GM23248 (cell line): Measurements from ENCODE around the gene RTN4R. TPM values are rescaled to one million over a fixed set of nuclear protein-coding genes. Genes with fewer than 3 reads are reported as not detected.

Source experiments
- DNase-seq: peaks from one replicate; pipeline ENCODE4 v3.0.0-alpha.2; 2015
- H2AFZ ChIP-seq: fragments of 200-600 bp; sonication (generic); 2 replicates; pipeline ENCODE4 v1.6.1; 2016; ENCODE audit warnings: antibody characterized with exemption
- H3F3A ChIP-seq: fragments of 200-600 bp; sonication (generic); 2 replicates; pipeline ENCODE4 v1.6.1; 2016; ENCODE audit warnings: mild to moderate bottlenecking, antibody characterized with exemption, mixed run types; ENCODE audit not compliant: insufficient read depth
- H3K27ac ChIP-seq: fragments of 200-600 bp; sonication (generic); 2 replicates; pipeline ENCODE4 v1.5.1; 2016; ENCODE audit warnings: mild to moderate bottlenecking
- H3K27me3 ChIP-seq: fragments of 200-600 bp; sonication (generic); replicated peaks from 2 replicates; pipeline ENCODE4 v1.6.1; 2016; ENCODE audit warnings: mild to moderate bottlenecking; ENCODE audit not compliant: insufficient read depth
- H3K36me3 ChIP-seq: fragments of 200-600 bp; sonication (generic); 2 replicates; pipeline ENCODE4 v1.6.1; 2016; ENCODE audit warnings: low read depth, mild to moderate bottlenecking
- H3K4me1 ChIP-seq: fragments of 200-600 bp; sonication (generic); 2 replicates; pipeline ENCODE4 v1.6.1; 2016; ENCODE audit warnings: mild to moderate bottlenecking; ENCODE audit not compliant: insufficient read depth
- H3K4me2 ChIP-seq: fragments of 200-600 bp; sonication (generic); one replicate; pipeline ENCODE4 v1.6.1; 2016; ENCODE audit warnings: mild to moderate bottlenecking; ENCODE audit not compliant: unreplicated experiment
- H3K4me3 ChIP-seq: fragments of 200-600 bp; sonication (generic); 2 replicates; pipeline ENCODE4 v1.5.1; 2016; ENCODE audit warnings: mild to moderate bottlenecking
- H3K79me2 ChIP-seq: fragments of 200-600 bp; sonication (generic); 2 replicates; pipeline ENCODE4 v1.6.1; 2016; ENCODE audit warnings: mild to moderate bottlenecking; ENCODE audit not compliant: insufficient read depth
- H3K9ac ChIP-seq: fragments of 200-600 bp; sonication (generic); 2 replicates; pipeline ENCODE4 v1.6.1; 2016; ENCODE audit warnings: mild to moderate bottlenecking
- H3K9me2 ChIP-seq: fragments of 200-600 bp; sonication (generic); 2 replicates; pipeline ENCODE4 v1.6.1; 2016; ENCODE audit warnings: mixed run types, mild to moderate bottlenecking, moderate library complexity; ENCODE audit not compliant: insufficient read depth
- H3K9me3 ChIP-seq: fragments of 200-600 bp; sonication (generic); one replicate; pipeline ENCODE4 v1.6.1; 2017; ENCODE audit warnings: low read depth
- H4K20me1 ChIP-seq: fragments of 200-600 bp; sonication (generic); 2 replicates; pipeline ENCODE4 v1.6.0; 2016; ENCODE audit not compliant: insufficient read depth
- EZH2 ChIP-seq: fragments of 200-600 bp; sonication (generic); IDR thresholded peaks from 2 replicates; pipeline ENCODE4 v1.6.1; 2018; ENCODE audit warnings: antibody characterized with exemption, mild to moderate bottlenecking; ENCODE audit not compliant: insufficient read depth, poor library complexity, severe bottlenecking
- EZH2phosphoT487 ChIP-seq: fragments of 200-600 bp; sonication (generic); IDR thresholded peaks from 2 replicates; pipeline ENCODE4 v1.6.1; 2018; ENCODE audit warnings: antibody characterized with exemption, moderate library complexity, mild to moderate bottlenecking, low read depth; ENCODE audit not compliant: insufficient read depth
- WGBS, 2 experiments: methylation state at CpG; one replicate each; pipeline ENCODE4 v1.1.6; 2015 to 2017; ENCODE audit warnings: low lambda C conversion rate in 2 of 2, low coverage in 1 of 2; ENCODE audit errors: missing lambda C conversion rate in 2 of 2; 5-methylcytosine and 5-hydroxymethylcytosine counted together
- in situ Hi-C: fragments of 300-500 bp; cut with MboI; formaldehyde crosslinking; loops from 2 replicates; pipeline ENCODE4 v1.15.0; 2020
- polyA plus RNA-seq: library from polyadenylated mRNA; unstranded; fragments of >200 nt; fragmentation: Nextera tagmentation; extraction: Ambion mirVana; gene quantifications from 2 replicates; pipeline ENCODE4 v1.2.1, GENCODE V29; 2016
- total RNA-seq: library from RNA; depleted of rRNA; stranded (reverse); fragments of >200 nt; shearing (Covaris generic); gene quantifications from 2 replicates; pipeline ENCODE4 v1.2.3, GENCODE V29; 2014

RTN4R gene
- total and polyA plus RNA-seq, 2 experiments from 2014 or later: 0.25 TPM; not detected in 1

- Histone ChIP-seq H3K36me3 (no peaks in the 10 kb centered on the region), H3K9me3 (no peaks in the 10 kb centered on the region), H4K20me1 (no peaks in the 10 kb centered on the region), H3K9me2 (no peaks in the 10 kb centered on the region), H3K79me2 (no peaks in the 10 kb centered on the region), H3F3A (no peaks in the 10 kb centered on the region), H3K9ac (no peak overlapping the region), H3K4me2 (no peak overlapping the region), H2AFZ (no peak overlapping the region), H3K4me1 (no peaks in the 10 kb centered on the region), H3K27me3 (no peaks in the 10 kb centered on the region), H3K4me3 (no peak overlapping the region), H3K27ac (no peak overlapping the region)
- 58 to 64% methylated on average over 7 of the region's 7 CpGs for WGBS, 2 experiments
- DNase-seq: no peak
- in situ Hi-C loops: no loop called here
- no peak for TF ChIP-seq EZH2
- no peak for TF ChIP-seq EZH2phosphoT487
These were observed 5.5 kb downstream of the RTN4R start for GRCh38 chr22:20262582-20263147.

DNA sequence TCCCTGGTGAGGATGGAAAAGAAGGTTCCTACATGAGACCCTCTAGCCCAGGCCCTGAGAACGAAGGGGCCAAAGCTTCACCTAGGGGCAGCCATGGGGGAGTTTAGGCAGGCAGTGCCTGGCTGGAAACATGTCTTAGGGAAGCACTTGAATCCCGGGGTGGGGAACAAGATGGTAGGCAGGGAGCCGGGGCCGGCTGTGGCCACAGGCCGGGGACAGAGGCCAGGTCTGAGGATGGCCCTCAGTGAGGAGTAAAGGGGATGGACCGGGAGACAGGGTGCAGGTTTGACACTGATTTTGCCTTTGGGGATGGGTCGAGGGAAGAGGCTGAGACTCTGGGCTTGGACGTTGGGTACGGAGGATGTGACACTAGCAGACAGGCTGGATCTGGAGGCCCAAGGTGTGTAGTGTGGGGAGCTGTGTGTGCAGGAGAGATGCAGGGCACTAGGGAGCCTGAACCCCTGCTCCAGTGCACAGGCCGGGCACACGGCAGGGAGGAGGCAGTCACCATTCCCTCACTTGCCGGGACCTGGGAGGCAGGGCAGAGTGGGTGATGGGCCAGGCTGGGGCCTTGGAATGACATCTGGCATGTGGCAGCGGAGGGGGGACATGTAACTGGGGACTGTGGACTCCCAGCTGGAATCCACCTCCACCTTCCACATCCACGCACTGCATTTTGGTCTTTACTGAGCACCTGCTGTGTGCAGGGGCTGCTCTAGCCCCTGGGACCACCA is 6.1 kb downstream of the RTN4R start:
- H3K79me2 ChIP-seq: no peaks in the 10 kb centered on the region
- no peaks in the 10 kb centered on the region for H3K9me2 ChIP-seq
- H3K9me3 ChIP-seq: no peaks in the 10 kb centered on the region
- no peaks in the 10 kb centered on the region for H4K20me1 ChIP-seq
- no peak overlapping the region for H3K4me2 ChIP-seq
- no peak overlapping the region for H3K27ac ChIP-seq
- whole genome bisulfite sequencing, 2 experiments: 65 to 67% methylated on average over 14 of the region's 14 CpGs
- no peak for TF ChIP-seq EZH2
- no peak for TF ChIP-seq EZH2phosphoT487
- no peak overlapping the region for H3K4me3 ChIP-seq
- in situ Hi-C loops: no loop called here
- H2AFZ ChIP-seq: no peak overlapping the region
- H3K9ac ChIP-seq: no peak overlapping the region
- H3K36me3 ChIP-seq: no peaks in the 10 kb centered on the region
- H3K27me3 ChIP-seq: no peaks in the 10 kb centered on the region
- H3F3A ChIP-seq: no peaks in the 10 kb centered on the region
- DNase-seq: no peak
- no peaks in the 10 kb centered on the region for H3K4me1 ChIP-seq

- H3K4me1 ChIP-seq: no peaks in the 10 kb centered on the region
- no peak overlapping the region for H3K9ac ChIP-seq
- H3K9me2 ChIP-seq: no peaks in the 10 kb centered on the region
- WGBS, 2 experiments: 59 to 68% methylated on average over 12 to 15 of the region's 19 CpGs
- no peak overlapping the region for H3K27ac ChIP-seq
- no peaks in the 10 kb centered on the region for H3K9me3 ChIP-seq
- no peak overlapping the region for H3K4me3 ChIP-seq
- no peaks in the 10 kb centered on the region for H3F3A ChIP-seq
- DNase-seq: no peak
- H2AFZ ChIP-seq: no peak overlapping the region
- no peaks in the 10 kb centered on the region for H4K20me1 ChIP-seq
- no peaks in the 10 kb centered on the region for H3K79me2 ChIP-seq
- H3K4me2 ChIP-seq: no peak overlapping the region
- no peaks in the 10 kb centered on the region for H3K27me3 ChIP-seq
- no peaks in the 10 kb centered on the region for H3K36me3 ChIP-seq
- TF ChIP-seq EZH2phosphoT487 (no peak), EZH2 (no peak)
- in situ Hi-C loops: no loop called here
These were observed 7.9 kb downstream of the RTN4R start for GRCh38 chr22:20260071-20260765.

DNA sequence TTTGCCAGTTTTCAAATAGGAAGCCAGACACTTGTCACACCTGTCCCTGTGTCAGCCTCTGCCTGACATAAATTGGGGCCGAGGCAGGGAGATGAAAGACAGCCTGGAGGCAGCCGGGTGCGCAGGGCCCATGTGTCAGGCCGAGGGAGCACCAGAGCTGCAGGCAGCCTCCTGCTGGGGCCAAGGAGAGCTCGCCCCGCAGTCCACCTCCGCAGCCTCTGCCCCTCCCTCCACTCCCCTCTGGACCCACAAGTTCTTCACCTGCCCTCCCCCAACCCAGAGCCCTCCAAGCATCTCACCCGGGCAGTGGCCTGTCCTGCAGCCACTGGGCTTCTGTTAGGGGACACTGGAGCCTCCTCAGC is 8.8 kb downstream of the RTN4R start:
- no peak overlapping the region for H3K4me3 ChIP-seq
- DNase-seq: no peak
- H4K20me1 ChIP-seq: no peaks in the 10 kb centered on the region
- H3K9me2 ChIP-seq: no peaks in the 10 kb centered on the region
- H3K9me3 ChIP-seq: no peaks in the 10 kb centered on the region
- H2AFZ ChIP-seq: no peak overlapping the region
- in situ Hi-C loops: no loop called here
- no peaks in the 10 kb centered on the region for H3K27me3 ChIP-seq
- no peak overlapping the region for H3K27ac ChIP-seq
- no peaks in the 10 kb centered on the region for H3K79me2 ChIP-seq
- WGBS, 2 experiments: 33 to 59% methylated on average over 1 to 8 of the region's 8 CpGs
- TF ChIP-seq EZH2phosphoT487: no peak
- no peak for TF ChIP-seq EZH2
- 0 out of 2 replicates have a peak, but pooled peaks cover 6% of the 10 kb centered on the region for H3F3A ChIP-seq
- no peaks in the 10 kb centered on the region for H3K4me1 ChIP-seq
- H3K36me3 ChIP-seq: no peaks in the 10 kb centered on the region
- H3K4me2 ChIP-seq: no peak overlapping the region
- H3K9ac ChIP-seq: no peak overlapping the region
